Measurements from ENCODE around the gene AFMID. TPM values are rescaled to one million over a fixed set of nuclear protein-coding genes. Genes with fewer than 3 reads are reported as not detected.

Gene AFMID
- total and polyA plus RNA-seq, 2 of the 13 experiments (the other 11 are each of a cell fraction or from before 2014, with no cell fraction given), result 249 to 270 TPM

GRCh38 chr17:78144736-78145641 lies 42.2 kb upstream of the AFMID start (continued):
- TF ChIP-seq NCOA5 (CRISPR knock-in tag; IDR thresholded peaks at IDR 0.05), result no peak
- peak; percentile 76; the same call in 1 of the 2 replicates for TF ChIP-seq ZNF430 (CRISPR knock-in tag; IDR thresholded peaks at IDR 0.05)
- no peak for TF ChIP-seq GATA4 (IDR thresholded peaks at IDR 0.05; ENCODE audit: borderline replicate concordance, low read depth)
- no peak; the same call in 1 of the 2 replicates for TF ChIP-seq FOXO1 (CRISPR knock-in tag; IDR thresholded peaks at IDR 0.05)
- TF ChIP-seq KMT2B (CRISPR knock-in tag; IDR thresholded peaks at IDR 0.05), result 0 out of 2 replicates have a peak, but pooled peaks have one; percentile 27
- no peak for TF ChIP-seq TRIM22 (IDR thresholded peaks at IDR 0.05)
- TF ChIP-seq ATAD3A (CRISPR knock-in tag; IDR thresholded peaks at IDR 0.05), result no peak
- no peak for TF ChIP-seq TCF7 (IDR thresholded peaks at IDR 0.05; ENCODE audit: low read depth)
- no peak for TF ChIP-seq JDP2 (CRISPR knock-in tag; IDR thresholded peaks at IDR 0.05; ENCODE audit: borderline replicate concordance)
- peak; percentile 37; the same call in 1 of the 2 replicates for TF ChIP-seq PITX1 (CRISPR knock-in tag; IDR thresholded peaks at IDR 0.05)
- 0 out of 2 replicates have a peak, but pooled peaks have one; percentile 21 for TF ChIP-seq SAFB2 (CRISPR knock-in tag; IDR thresholded peaks at IDR 0.05; ENCODE audit: borderline replicate concordance, low read depth)
- TF ChIP-seq ZNF724P (CRISPR knock-in tag; IDR thresholded peaks at IDR 0.05; ENCODE audit: borderline replicate concordance), result no peak
- TF ChIP-seq SMYD3 (CRISPR knock-in tag; IDR thresholded peaks at IDR 0.05), result peak; percentile 44; the same call in 1 of the 2 replicates
- TF ChIP-seq ZNF10 (CRISPR knock-in tag; IDR thresholded peaks at IDR 0.05; ENCODE audit: borderline replicate concordance, low read depth), result no peak
- peak; percentile 24; the same call in 1 of the 2 replicates for TF ChIP-seq ZNF768 (CRISPR knock-in tag; IDR thresholded peaks at IDR 0.05)
- TF ChIP-seq IKZF1 (IDR thresholded peaks at IDR 0.05), result no peak
- TF ChIP-seq ZBTB10 (CRISPR knock-in tag; IDR thresholded peaks at IDR 0.05; ENCODE audit: borderline replicate concordance), result 0 out of 2 replicates have a peak, but pooled peaks have one; percentile 57
- TF ChIP-seq MTF2 (CRISPR knock-in tag; IDR thresholded peaks at IDR 0.05; ENCODE audit: borderline replicate concordance), result peak; percentile 51; the same call in 1 of the 2 replicates
- no peak for TF ChIP-seq ZNF234 (CRISPR knock-in tag; conservative IDR thresholded peaks at IDR 0.05)

Data from HepG2 (cell line).